Germinal center (tissue), 1 donor: ENCODE data around the gene PNLDC1.

Experiments used
- DNase-seq: peaks from one replicate; pipeline ENCODE4 v3.0.0; 2012; ENCODE audit warnings: mixed read lengths, low spot score

The PNLDC1 gene

GRCh38 chr6:159853754-159854153 is 53.7 kb downstream of the PNLDC1 start:
- no peak for DNase-seq

- DNase-seq, result no peak
Measured at GRCh38 chr6:159854959-159855358, 54.9 kb downstream of the PNLDC1 start.

- DNase-seq, result no peak
Measured at GRCh38 chr6:159858259-159858658, 58.2 kb downstream of the PNLDC1 start.

- no peak for DNase-seq
Measured at GRCh38 chr6:159860482-159860881, 60.4 kb downstream of the PNLDC1 start.

- DNase-seq, result no peak
Measured at GRCh38 chr6:159862103-159862502, 62.0 kb downstream of the PNLDC1 start.

GRCh38 chr6:159863341-159863740 is 63.3 kb downstream of the PNLDC1 start:
- DNase-seq, result peak; percentile 19

- no peak for DNase-seq
Measured at GRCh38 chr6:159865226-159865920, 65.3 kb downstream of the PNLDC1 start.

GRCh38 chr6:159866286-159867247 is 66.5 kb downstream of the PNLDC1 start:
- DNase-seq, result no peak
